Activated naive CD8-positive, alpha-beta T cell treated with anti-CD3 and anti-CD28 coated beads, Interleukin-2, amount 50 U/mL, for 24 hours (primary cell): ENCODE data around the gene OR11L1.

Experiments used
- ATAC-seq: fragments of 150-1000 bp; cut with Tn5 transposase; one replicate; pipeline ENCODE4 v1.10.0; 2021
- DNase-seq: peaks from one replicate; pipeline ENCODE4 v3.0.0; 2021
- H3K27ac Mint-ChIP-seq: one replicate; pipeline ENCODE4 v1.8.0; 2021; ENCODE audit warnings: mild to moderate bottlenecking, mixed read lengths
- H3K27me3 Mint-ChIP-seq: one replicate; pipeline ENCODE4 v1.8.0; 2021; ENCODE audit warnings: mixed read lengths
- H3K36me3 Mint-ChIP-seq: one replicate; pipeline ENCODE4 v1.8.0; 2021; ENCODE audit warnings: low read depth, mixed read lengths
- H3K4me1 Mint-ChIP-seq: one replicate; pipeline ENCODE4 v1.8.0; 2021; ENCODE audit warnings: mixed read lengths
- H3K4me3 Mint-ChIP-seq: one replicate; pipeline ENCODE4 v1.8.0; 2021; ENCODE audit warnings: mild to moderate bottlenecking, moderate library complexity, mixed read lengths
- H3K9me3 Mint-ChIP-seq: one replicate; pipeline ENCODE4 v1.8.0; 2021; ENCODE audit warnings: mixed read lengths

OR11L1 gene, protein sequence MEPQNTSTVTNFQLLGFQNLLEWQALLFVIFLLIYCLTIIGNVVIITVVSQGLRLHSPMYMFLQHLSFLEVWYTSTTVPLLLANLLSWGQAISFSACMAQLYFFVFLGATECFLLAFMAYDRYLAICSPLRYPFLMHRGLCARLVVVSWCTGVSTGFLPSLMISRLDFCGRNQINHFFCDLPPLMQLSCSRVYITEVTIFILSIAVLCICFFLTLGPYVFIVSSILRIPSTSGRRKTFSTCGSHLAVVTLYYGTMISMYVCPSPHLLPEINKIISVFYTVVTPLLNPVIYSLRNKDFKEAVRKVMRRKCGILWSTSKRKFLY

DNA sequence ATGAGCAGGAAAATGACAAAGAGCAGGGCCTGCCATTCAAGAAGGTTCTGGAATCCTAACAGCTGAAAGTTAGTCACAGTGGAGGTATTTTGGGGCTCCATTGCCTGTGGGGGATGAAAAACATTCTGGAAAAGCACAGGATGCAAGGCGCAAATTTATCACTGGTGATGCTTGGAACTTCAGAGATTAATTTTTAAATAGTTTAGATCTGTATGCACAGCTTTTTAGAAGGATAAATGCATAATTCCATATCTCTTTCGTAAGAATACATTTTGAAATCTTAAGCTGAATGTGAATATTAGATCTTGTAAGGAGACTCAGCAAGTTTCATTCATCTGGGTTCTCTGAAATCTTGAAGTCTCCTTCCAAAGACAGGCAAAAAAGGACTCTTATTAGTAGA, at the start of gene OR11L1:
Gene OR11L1 (minus strand): TSS at position 101 of the 400 bp plus-strand sequence. CDS start 0 bp downstream, at position 101.
- no peaks in the 10 kb centered on the region for H3K9me3 Mint-ChIP-seq
- DNase-seq (no peak), ATAC-seq (no peak)
- no peak within 1 kb of the TSS for H3K27ac Mint-ChIP-seq
- H3K4me1 Mint-ChIP-seq: no peaks in the 10 kb centered on the region
- no peaks in the 10 kb centered on the region for H3K27me3 Mint-ChIP-seq
- no peaks in the 10 kb centered on the region for H3K36me3 Mint-ChIP-seq
- H3K4me3 Mint-ChIP-seq: no peak within 1 kb of the TSS

DNA sequence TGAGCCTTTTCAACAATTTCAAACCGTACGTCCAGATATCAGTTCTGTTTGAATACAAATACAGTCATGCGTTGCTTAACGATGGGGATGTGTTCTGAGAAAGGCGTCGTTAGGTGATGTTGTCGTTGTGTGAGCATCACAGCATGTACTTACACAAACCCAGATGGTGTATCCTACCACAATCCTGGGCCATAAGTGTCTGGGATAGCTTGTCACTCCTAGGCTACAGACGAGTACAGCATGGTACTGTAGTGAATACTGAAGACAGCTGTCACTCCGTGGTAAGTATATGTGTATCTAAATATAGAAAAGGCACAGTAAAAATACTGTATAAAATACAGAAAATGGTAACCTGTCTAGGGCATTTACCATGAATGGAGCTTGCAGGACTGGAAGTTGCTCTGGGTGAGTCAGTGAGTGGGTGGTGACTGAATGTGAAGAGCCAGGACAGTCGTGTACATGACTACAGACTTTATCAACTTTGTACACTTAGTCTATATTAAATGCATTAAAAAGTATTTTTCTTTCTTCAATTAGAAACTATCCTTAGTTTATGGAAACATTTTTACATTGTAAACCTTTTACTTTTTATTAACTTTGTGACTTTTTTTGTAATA, 43.2 kb upstream of the OR11L1 start:
- no peaks in the 10 kb centered on the region for H3K9me3 Mint-ChIP-seq
- DNase-seq (no peak), ATAC-seq (peak; percentile 33)
- H3K27ac Mint-ChIP-seq: no peak overlapping the region
- no peaks in the 10 kb centered on the region for H3K36me3 Mint-ChIP-seq
- H3K27me3 Mint-ChIP-seq: no peaks in the 10 kb centered on the region
- H3K4me1 Mint-ChIP-seq: no peaks in the 10 kb centered on the region
- H3K4me3 Mint-ChIP-seq: no peak overlapping the region

DNA sequence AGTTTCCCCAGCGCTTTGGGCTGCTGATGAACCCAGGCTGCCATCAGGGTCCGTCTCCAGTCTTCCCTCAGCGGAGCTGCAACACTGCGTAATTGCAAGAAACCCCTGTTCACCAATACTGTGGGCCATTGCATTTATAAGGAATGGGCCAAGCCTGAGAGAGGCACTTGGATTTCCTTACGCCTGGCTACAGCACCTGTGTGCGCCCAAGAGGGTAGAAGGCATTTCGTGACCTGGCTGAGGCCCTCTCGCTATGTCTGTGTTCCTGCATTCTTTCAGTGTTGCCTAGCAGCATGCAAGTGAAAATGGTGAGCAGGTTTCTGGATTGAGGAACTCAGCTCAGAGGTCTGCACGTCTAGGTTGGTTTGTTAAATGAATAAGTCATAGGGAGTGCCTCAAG, 41.6 kb upstream of the OR11L1 start:
- ATAC-seq: no peak
- H3K36me3 Mint-ChIP-seq: no peaks in the 10 kb centered on the region
- DNase-seq: no peak
- H3K9me3 Mint-ChIP-seq: peaks cover 5% of the 10 kb centered on the region
- no peak overlapping the region for H3K4me3 Mint-ChIP-seq
- no peak overlapping the region for H3K27ac Mint-ChIP-seq
- no peaks in the 10 kb centered on the region for H3K4me1 Mint-ChIP-seq
- no peaks in the 10 kb centered on the region for H3K27me3 Mint-ChIP-seq

DNA sequence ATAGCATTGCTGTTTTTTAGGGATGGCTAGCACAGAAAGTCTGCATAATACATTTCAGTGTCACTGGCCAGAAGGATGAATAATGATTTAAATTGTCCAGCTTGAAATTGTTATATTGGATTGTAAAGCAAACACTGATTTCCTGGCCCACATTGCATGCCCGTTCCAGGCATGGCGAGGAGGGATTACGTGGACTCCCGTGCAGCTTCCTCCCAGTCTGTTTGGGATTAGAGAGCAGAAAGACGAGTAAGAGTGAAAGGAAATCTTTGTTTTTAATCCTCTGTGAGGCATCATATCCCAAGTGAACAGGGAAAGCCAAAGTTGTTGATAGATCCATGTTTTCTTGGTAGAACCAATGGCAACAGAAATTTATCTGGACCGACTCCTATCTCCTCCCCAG, 23.7 kb upstream of the OR11L1 start:
- DNase-seq (no peak), ATAC-seq (no peak)
- peaks cover 5% of the 10 kb centered on the region for H3K27me3 Mint-ChIP-seq
- H3K36me3 Mint-ChIP-seq: no peaks in the 10 kb centered on the region
- H3K4me1 Mint-ChIP-seq: no peaks in the 10 kb centered on the region
- H3K27ac Mint-ChIP-seq: no peak overlapping the region
- H3K4me3 Mint-ChIP-seq: no peak overlapping the region
- H3K9me3 Mint-ChIP-seq: peaks cover 7% of the 10 kb centered on the region

DNA sequence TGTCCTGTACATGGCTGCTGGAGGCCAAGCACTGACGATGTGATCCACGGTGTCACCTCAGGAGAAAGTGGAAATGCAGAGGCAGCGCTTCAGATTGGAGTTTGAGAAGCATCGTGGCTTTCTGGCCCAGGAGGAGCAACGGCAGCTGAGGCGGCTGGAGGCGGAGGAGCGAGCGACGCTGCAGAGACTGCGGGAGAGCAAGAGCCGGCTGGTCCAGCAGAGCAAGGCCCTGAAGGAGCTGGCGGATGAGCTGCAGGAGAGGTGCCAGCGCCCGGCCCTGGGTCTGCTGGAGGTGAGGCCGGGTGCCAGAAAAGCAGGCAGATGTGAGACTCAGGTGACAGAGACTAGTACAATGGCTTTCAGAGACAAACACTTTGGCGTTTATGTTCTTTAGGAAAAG, 22.9 kb upstream of the OR11L1 start:
- Mint-ChIP-seq H3K27ac (no peak overlapping the region), H3K4me1 (no peaks in the 10 kb centered on the region), H3K9me3 (peaks cover 4% of the 10 kb centered on the region), H3K27me3 (peaks cover 5% of the 10 kb centered on the region), H3K4me3 (no peak overlapping the region), H3K36me3 (no peaks in the 10 kb centered on the region)
- DNase-seq (no peak), ATAC-seq (no peak)

DNA sequence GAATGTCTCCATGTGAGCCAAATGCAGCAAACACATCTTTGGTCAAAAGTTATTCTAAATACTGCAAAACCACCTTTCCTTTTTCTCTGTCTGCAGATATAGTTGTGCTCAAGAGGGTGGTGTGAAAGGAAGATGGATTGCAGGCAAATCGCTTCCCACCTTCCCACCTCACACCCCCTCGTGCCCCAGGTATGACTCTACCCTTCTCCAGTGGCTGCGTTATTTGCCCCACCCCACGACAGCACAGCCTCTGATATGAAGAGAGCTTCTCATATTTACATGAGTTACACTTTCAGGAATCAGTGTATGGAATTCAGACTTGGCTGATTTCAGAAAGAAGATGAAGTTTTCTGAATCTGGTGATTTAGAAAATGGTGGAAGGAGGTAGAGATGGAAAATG, 21.1 kb upstream of the OR11L1 start:
- H3K27ac Mint-ChIP-seq: no peak overlapping the region
- H3K27me3 Mint-ChIP-seq: peaks cover 16% of the 10 kb centered on the region
- no peak overlapping the region for H3K4me3 Mint-ChIP-seq
- H3K36me3 Mint-ChIP-seq: no peaks in the 10 kb centered on the region
- H3K4me1 Mint-ChIP-seq: peaks cover 6% of the 10 kb centered on the region
- ATAC-seq (no peak), DNase-seq (no peak)
- no peaks in the 10 kb centered on the region for H3K9me3 Mint-ChIP-seq

DNA sequence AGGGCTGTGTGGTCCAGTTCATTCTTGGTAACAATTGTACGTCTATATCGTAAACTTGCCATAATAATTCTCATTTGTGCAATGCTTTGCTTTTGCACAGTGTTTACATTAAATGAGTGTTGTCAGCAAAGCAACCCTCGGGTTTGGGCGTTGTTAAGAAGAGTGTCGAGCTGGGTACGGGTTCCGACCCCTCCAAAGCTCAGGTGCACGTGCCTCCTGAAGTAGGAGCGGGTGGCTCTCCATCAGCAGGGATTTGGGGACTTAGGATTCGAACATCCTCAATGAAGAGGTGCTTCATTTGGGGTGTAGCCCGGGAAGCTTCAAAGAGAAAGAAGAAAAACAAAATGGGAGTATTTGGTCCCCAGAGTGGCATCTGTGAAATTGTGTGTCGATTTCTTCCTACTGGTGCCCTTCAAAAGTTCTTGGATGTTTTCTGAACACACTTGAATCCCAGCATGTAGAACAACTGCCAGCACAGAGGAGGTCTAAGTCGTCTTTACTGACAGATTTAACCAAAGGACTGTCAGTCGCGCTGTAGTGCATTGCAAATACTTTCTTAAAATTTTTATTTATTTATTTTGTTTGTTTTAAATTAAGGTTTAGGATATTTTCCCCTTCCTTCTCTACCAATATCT, 16.4 kb upstream of the OR11L1 start:
- no peaks in the 10 kb centered on the region for H3K9me3 Mint-ChIP-seq
- peaks cover 11% of the 10 kb centered on the region for H3K4me1 Mint-ChIP-seq
- no peak for DNase-seq
- H3K27ac Mint-ChIP-seq: no peak overlapping the region
- no peaks in the 10 kb centered on the region for H3K36me3 Mint-ChIP-seq
- H3K27me3 Mint-ChIP-seq: peaks cover 31% of the 10 kb centered on the region
- peak overlapping the region; percentile 76 for H3K4me3 Mint-ChIP-seq
- no peak for ATAC-seq

DNA sequence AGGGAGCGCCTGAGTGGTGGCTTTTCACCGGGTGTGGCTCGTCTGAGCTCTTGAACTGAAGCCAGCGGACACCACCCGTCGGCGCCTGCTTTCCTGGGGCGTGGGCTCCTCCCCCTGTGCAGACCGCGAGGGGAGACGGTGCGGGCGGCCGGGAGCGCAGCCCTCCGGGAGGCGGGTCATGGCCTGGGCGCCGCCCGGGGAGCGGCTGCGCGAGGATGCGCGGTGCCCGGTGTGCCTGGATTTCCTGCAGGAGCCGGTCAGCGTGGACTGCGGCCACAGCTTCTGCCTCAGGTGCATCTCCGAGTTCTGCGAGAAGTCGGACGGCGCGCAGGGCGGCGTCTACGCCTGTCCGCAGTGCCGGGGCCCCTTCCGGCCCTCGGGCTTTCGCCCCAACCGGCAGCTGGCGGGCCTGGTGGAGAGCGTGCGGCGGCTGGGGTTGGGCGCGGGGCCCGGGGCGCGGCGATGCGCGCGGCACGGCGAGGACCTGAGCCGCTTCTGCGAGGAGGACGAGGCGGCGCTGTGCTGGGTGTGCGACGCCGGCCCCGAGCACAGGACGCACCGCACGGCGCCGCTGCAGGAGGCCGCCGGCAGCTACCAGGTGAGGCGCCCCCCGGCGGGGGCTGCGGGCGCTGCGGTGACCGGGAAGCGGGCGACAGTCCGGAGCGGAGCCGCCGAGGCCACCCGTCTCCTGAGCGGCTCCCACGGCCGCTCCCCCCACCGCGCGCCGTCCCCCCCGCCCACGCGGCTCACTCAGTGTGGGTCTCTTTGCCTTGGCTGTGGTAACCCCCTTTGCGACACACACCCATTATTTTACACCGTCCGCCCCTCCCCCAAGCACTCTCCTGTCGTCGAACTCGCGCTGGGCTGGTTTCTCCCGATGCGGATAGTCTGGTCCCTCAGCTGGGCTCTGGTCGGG, 15.6 kb upstream of the OR11L1 start, which contains the start of gene TRIM58:
Gene TRIM58 (plus strand): TSS at position 119 of the 916 bp plus-strand sequence. CDS start 60 bp downstream, at position 179.
- Mint-ChIP-seq H3K4me1 (peaks cover 11% of the 10 kb centered on the region), H3K36me3 (no peaks in the 10 kb centered on the region), H3K27ac (no peak within 1 kb of the TSS), H3K9me3 (no peaks in the 10 kb centered on the region), H3K27me3 (peaks cover 31% of the 10 kb centered on the region), H3K4me3 (peak within 1 kb of the TSS; percentile 76)
- peak; percentile 44 for DNase-seq
- ATAC-seq: peak; percentile 65

DNA sequence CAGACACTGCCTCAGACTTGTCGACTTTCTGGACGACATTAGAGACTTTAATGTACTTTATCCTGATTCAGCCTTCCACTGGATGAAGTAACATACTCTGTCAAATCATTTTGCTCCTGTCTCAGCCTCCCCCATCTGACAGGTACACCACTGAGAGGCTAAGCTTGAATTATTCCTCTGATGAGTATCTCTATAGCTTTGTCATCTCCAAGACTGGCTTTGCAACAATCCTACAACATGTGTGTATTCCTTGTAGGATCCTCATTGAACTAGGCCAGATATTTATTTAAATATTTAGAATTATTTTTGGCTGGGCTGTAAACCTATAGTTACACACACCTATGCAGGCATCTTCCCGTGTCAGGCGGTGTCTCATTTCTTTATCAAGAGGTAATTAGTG, 14.2 kb upstream of the OR11L1 start:
- ATAC-seq: no peak
- peaks cover 11% of the 10 kb centered on the region for H3K4me1 Mint-ChIP-seq
- H3K27me3 Mint-ChIP-seq: peaks cover 32% of the 10 kb centered on the region
- no peaks in the 10 kb centered on the region for H3K9me3 Mint-ChIP-seq
- no peak overlapping the region for H3K27ac Mint-ChIP-seq
- no peak for DNase-seq
- no peaks in the 10 kb centered on the region for H3K36me3 Mint-ChIP-seq
- no peak overlapping the region for H3K4me3 Mint-ChIP-seq

DNA sequence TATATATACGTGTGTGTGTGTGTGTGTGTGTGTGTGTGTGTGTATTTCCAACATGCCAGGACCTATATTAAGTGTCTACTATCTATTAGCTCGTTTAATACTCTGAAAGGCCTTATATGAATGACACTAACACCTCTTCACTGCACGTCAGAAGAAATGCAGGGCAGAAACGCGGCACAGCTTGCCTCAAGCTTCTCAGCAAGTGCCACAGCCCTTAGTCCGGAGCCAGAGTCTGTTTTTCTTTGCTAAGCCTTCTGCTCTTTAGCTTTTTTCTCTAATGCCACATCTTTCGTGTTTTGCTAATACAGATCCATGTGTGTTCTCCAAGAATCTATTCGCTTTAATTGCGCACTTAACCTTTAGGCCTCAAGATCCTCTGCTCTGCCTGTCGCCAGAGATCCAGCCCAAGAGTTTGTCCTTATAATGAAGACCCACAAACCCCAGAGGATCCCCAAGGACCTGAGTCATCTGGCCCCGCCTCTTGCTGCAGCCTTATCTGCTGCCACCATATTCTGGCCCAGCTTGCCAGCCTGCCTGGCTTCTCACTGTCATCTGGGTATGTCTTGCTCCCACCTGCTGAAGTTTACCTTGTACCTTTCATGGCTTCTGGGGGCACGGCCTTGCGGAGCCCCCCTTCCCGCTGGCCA, 13.3 kb upstream of the OR11L1 start:
- H3K27me3 Mint-ChIP-seq: peaks cover 30% of the 10 kb centered on the region
- no peaks in the 10 kb centered on the region for H3K36me3 Mint-ChIP-seq
- H3K4me1 Mint-ChIP-seq: peaks cover 11% of the 10 kb centered on the region
- ATAC-seq: no peak
- no peaks in the 10 kb centered on the region for H3K9me3 Mint-ChIP-seq
- DNase-seq: no peak
- H3K27ac Mint-ChIP-seq: no peak overlapping the region
- no peak overlapping the region for H3K4me3 Mint-ChIP-seq

DNA sequence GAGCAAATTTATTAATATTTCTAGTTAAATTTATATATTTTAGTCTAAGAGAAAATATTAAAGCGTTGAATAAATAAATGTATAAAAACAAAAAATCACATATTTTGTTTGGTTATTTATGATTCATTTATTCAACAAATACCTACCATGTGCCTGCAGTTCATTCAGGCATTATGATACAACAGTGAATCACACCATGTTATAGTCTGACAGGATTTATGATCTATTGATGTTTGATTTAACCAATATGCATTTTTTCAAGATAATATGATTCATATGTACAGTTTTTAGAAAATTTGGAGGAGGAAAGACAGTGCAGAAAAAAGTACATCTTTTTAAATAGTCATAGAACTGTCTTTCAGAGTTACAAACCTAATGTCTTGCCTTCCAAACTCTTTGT, 7.9 kb upstream of the OR11L1 start:
- DNase-seq (no peak), ATAC-seq (no peak)
- H3K4me3 Mint-ChIP-seq: no peak overlapping the region
- H3K9me3 Mint-ChIP-seq: no peaks in the 10 kb centered on the region
- H3K27ac Mint-ChIP-seq: no peak overlapping the region
- H3K4me1 Mint-ChIP-seq: no peaks in the 10 kb centered on the region
- H3K27me3 Mint-ChIP-seq: peaks cover 4% of the 10 kb centered on the region
- no peaks in the 10 kb centered on the region for H3K36me3 Mint-ChIP-seq

DNA sequence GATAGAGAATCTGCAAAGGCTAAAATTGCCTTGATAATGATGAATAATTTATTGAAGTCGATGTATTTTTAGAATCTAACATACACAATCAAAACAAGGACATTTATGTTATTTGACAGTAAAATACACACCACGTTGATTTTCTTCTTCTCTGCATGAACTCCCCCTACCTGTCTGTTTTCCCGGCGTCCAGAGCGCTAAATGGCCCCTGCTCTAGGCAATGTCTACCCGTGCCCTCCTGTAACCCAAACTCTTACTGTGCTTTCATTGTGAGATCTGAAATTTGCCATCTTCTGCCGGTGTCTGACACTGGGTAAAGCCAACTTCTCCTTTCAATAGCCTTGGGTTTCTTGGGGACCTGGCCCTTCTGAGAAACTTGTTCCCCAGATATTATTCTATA, 6.7 kb upstream of the OR11L1 start:
- DNase-seq (no peak), ATAC-seq (no peak)
- Mint-ChIP-seq H3K27me3 (peaks cover 4% of the 10 kb centered on the region), H3K4me3 (no peak overlapping the region), H3K9me3 (no peaks in the 10 kb centered on the region), H3K27ac (no peak overlapping the region), H3K36me3 (no peaks in the 10 kb centered on the region), H3K4me1 (no peaks in the 10 kb centered on the region)

DNA sequence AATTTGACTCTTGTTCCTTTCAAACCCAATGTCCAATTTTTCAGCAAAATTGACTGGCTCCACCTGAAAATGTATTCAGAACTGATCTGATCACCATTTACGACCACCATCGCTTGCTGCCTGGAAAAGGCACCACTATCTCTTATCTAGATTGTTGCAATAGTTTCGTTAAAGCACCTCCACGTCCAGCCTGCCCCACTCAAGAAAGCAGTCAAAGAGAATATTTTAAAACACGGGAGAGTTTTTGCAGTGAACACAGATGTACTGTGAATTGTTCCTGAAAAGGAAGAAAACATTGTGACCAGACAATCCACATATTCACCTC, 4.0 kb upstream of the OR11L1 start:
- no peak for DNase-seq
- no peaks in the 10 kb centered on the region for H3K36me3 Mint-ChIP-seq
- H3K27me3 Mint-ChIP-seq: no peaks in the 10 kb centered on the region
- no peak overlapping the region for H3K27ac Mint-ChIP-seq
- no peaks in the 10 kb centered on the region for H3K9me3 Mint-ChIP-seq
- no peaks in the 10 kb centered on the region for H3K4me1 Mint-ChIP-seq
- no peak for ATAC-seq
- H3K4me3 Mint-ChIP-seq: no peak overlapping the region

DNA sequence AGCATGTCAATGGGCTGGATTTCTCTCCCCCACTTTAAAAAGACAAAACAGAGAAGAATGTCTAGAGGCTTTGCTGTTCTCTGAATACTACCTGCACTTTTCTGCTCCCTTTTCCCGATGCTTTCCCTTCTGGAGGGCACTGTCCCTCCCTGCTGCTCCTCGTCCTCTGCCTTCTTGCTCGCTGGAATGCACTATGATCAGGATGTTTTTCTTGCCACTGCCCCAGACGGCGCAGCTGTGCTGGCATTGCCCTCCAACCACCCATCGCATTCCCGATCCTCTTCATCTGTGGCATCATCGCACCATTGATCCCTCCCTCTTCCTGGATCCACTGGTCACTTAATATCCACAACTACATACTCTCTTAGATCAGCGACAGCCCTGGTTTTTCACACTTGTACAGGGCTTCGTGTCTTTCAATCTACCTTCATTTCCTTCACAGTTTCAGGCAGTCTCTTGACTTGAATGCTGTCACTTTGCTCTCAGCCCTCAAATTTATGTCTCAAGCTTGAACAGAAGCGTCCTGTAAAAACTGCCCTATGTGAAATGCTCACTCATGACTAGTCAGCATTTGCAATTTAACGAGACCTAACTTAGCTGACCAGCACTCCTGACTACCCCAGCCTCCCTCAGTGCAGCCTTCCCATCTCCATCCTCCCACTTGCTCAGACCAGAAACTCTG, 3.5 kb upstream of the OR11L1 start:
- Mint-ChIP-seq H3K27ac (no peak overlapping the region), H3K4me1 (no peaks in the 10 kb centered on the region), H3K36me3 (no peaks in the 10 kb centered on the region), H3K9me3 (no peaks in the 10 kb centered on the region), H3K4me3 (no peak overlapping the region), H3K27me3 (no peaks in the 10 kb centered on the region)
- DNase-seq (no peak), ATAC-seq (no peak)
